Stimulated activated CD8-positive, alpha-beta memory T cell treated with anti-CD3 and anti-CD28 coated beads, Interleukin-7, amount 100 ng/mL, for 24 hours (primary cell): Measurements from ENCODE around the gene SBNO2.

Source experiments
- DNase-seq: peaks from one replicate; pipeline ENCODE4 v3.0.0-alpha.2; 2020; ENCODE audit warnings: low read depth

The SBNO2 gene

GRCh38 chr19:1168572-1169410 lies 5.3 kb downstream of the SBNO2 start:
- no peak for DNase-seq

DNA sequence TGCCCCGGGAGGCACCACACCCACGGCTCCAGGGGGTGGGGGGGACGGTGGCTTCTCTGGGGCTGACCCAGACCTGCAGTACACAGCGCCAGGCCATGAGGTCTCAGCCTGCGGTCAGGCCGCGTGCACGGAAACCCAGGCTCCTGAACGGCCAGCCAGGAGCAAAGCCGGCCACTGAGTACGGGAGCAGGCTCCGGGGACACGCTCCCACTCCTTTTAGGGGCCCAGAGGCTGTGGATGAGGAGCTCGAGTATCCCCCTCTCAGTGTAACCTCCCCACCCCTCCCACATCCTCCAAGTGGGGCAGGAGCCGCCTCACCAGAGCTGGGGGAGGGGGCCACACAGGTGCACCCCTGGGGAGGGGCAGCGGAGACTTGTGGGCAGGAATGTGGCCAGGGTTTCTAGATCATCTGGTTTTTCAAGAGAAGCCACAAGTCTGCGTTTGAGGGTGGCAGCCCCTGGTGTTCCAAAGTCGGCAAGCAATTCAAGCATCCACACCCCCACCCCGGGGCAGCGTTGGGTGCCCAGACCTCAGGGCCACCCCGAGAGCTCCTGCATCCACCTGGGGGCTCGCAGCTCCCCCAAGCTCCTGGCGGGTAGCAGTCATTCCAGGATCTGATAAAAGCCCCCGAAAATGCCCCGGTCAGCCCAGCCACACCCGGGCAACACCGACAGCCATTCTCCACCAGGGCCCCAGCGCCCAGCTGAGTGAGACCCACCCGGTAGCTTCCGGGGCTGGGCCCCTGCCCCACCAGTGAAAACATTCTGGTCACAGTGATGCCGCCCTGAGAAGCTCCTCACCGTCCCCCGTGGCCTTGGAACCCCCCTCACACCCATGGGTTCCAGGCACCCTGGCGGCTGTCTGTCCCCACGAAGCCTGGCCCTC lies 6.1 kb downstream of the SBNO2 start:
- DNase-seq: no peak

GRCh38 chr19:1166872-1167573 lies 7.0 kb downstream of the SBNO2 start:
- DNase-seq: no peak

DNA sequence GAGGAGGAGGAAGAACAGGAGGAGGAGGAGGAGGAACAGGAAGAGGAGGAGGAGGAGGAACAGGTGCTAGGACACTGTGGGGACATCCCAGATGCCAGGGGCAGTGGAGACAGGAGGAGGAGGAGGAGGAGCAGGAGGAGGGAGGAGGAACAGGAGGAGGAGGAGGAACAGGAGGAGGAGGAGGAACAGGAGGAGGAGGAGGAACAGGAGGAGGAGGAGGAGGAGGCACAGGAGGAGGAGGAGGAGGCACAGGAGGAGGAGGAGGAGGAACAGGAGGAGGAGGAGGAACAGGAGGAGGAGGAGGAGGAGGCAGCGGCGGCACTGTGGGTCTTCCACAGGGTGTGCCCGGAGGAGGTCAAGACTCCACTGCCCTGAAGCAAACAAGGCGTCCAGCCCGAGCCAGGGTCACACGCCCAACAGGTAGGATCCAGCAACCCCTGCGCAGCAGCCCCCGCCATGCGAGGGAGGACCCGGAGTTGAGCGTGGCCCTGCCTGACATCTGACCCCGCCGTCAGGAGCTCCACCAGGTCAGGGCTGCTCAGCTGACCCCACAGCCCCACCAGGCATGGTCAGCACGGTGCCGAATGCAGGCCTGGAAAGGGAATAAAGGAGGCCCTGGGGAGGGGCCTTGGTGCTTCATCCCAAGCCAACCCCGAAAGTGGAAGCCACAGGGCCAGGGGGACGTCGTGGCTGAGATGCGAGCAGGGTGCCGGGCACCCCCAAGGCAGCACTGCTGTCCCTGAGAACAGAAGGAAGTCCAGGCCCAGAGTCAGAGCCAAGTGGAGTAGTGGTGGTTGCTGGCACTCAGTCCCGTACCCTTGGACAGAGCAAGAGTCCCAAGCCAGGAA lies 9.2 kb downstream of the SBNO2 start:
- DNase-seq: no peak

DNA sequence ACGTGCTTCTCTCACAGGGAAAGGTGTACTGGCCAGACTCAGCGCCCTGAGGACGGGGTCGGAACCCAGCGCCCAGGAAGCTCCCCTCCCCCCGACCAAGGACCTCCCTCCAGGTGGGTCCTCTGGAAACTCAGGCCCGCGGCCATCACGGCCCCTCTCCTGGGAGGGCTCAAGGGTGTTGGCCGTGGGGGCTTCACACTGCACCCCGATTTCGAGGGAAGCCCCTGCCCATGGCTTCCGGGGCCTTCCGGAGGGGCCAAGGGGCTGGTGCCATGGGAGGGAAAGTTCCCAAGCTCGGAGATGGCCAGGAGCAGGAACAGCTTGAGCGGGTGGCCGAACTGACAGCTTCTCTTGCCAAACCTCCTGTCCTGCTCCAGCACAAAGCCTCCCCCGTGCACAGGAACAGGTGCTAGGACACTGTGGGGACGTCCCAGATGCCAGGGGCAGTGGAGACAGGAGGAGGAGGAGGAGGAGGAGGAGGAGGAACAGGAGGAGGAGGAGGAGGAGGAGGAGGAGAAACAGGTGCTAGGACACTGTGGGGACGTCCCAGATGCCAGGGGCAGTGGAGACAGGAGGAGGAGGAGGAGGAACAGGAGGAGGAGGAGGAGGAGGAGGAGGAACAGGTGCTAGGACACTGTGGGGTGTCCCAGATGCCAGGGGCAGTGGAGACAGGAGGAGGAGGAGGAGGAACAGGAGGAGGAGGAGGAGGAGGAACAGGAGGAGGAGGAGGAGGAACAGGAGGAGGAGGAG lies 10.0 kb downstream of the SBNO2 start:
- DNase-seq: no peak

- DNase-seq: no peak
These were observed 10.7 kb downstream of the SBNO2 start for GRCh38 chr19:1163283-1163933.

- DNase-seq: no peak
These were observed 11.4 kb downstream of the SBNO2 start for GRCh38 chr19:1162404-1163282.

DNA sequence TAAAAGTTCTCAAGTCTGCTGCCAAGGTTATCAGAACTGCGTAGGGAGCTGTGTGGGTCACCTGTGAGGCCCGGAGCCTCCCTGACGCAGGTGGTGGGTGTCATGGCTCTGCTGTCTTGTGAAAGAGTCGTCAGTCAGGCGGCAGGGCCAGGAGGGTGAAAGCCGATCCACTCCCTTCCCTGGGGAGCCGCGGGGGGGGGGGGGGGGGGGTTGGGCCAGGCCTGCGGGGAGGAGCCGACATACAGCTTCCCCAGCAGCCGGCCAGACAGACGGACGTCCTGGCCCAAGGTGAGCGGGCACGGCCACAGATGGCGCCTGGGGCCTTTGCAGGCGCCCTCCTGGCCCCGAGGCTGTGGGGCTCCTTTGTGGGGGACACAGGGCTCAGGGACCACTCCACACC lies 12.4 kb downstream of the SBNO2 start:
- DNase-seq: no peak

GRCh38 chr19:1159864-1160595 lies 14.0 kb downstream of the SBNO2 start:
- no peak for DNase-seq

- no peak for DNase-seq
These were observed 15.1 kb downstream of the SBNO2 start for GRCh38 chr19:1158885-1159448.

GRCh38 chr19:1157931-1158884 lies 15.9 kb downstream of the SBNO2 start:
- DNase-seq: no peak

GRCh38 chr19:1156830-1157615 lies 17.0 kb downstream of the SBNO2 start:
- no peak for DNase-seq

GRCh38 chr19:1156305-1156801 lies 17.7 kb downstream of the SBNO2 start:
- no peak for DNase-seq

DNA sequence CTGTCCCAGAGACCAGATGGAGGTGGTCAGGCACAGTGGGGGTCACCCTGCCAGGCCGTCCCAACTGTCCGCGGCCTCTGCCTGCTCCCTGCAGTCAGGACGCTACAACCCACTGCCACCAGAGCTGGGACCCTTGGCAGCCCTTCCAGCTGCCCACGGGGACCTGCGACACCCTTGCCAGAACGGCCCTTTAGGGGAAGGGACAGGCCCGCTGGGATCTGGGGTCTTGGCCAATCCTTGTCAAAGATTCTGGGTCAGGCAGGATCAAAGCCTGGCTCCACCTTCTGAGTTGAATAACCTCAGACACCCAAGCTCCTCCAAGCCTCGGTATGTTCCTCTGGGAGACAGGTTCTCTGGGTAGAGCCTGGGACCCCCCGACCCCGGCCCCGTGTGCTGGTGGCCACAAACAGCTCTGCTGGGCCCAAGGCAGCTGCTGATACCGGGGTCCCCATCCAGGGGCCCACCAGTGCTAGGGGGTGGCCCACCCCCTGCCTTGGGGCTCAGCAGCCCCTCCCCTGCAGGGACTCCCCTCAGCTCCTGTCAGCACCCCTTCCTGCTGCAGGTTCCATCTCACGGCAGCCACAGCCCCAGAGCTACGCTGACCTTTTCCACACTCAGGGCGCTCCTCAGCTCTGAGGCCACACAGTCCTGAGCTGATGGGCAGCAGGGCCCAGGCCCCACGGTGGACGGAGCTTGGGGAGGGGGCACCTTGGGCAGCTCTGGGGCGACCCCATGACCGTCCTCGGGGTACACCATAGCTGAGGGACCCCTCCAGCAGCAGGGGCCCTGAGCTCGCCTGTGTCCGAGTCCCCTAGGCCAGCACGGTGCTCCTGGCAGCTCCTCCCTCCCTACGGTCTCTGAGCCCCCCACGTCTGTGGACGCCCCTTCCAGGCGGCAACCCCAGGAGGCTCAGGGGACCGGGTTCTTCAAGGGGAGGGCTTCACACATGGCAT lies 18.4 kb downstream of the SBNO2 start:
- DNase-seq: no peak
